ENCODE data around the gene HOXA4.

Gene HOXA4

GRCh38 chr7:27157702-27158431 lies 27.3 kb upstream of the HOXA4 start:
- FAIRE-seq, result no peak

- FAIRE-seq, result no peak
These were observed 26.6 kb upstream of the HOXA4 start for GRCh38 chr7:27156916-27157701.

GRCh38 chr7:27156508-27156898 lies 25.9 kb upstream of the HOXA4 start, which contains the start of gene HOXA7:
TSS of gene HOXA7 (minus strand) at chr7:27156675. CDS start at chr7:27156545, 130 bp downstream.
- FAIRE-seq, result no peak

- no peak for FAIRE-seq
These were observed 25.4 kb upstream of the HOXA4 start for GRCh38 chr7:27155816-27156507.

GRCh38 chr7:27154901-27155815 lies 24.6 kb upstream of the HOXA4 start:
- FAIRE-seq, result no peak

GRCh38 chr7:27154369-27154768 lies 23.8 kb upstream of the HOXA4 start:
- no peak for FAIRE-seq

- FAIRE-seq, result no peak
These were observed 23.0 kb upstream of the HOXA4 start for GRCh38 chr7:27153526-27153925.

GRCh38 chr7:27152816-27153442 lies 22.4 kb upstream of the HOXA4 start:
- no peak for FAIRE-seq

GRCh38 chr7:27151931-27152815 lies 21.6 kb upstream of the HOXA4 start, which contains the start of gene HOXA3:
TSS of gene HOXA3 (minus strand) at chr7:27152583. CDS start at chr7:27110640, 41,943 bp downstream.
- FAIRE-seq, result peak; percentile 92

- FAIRE-seq, result no peak
These were observed 20.9 kb upstream of the HOXA4 start for GRCh38 chr7:27151341-27151930.

- no peak for FAIRE-seq
These were observed 20.2 kb upstream of the HOXA4 start for GRCh38 chr7:27150568-27151340.

- FAIRE-seq, result no peak
These were observed 19.4 kb upstream of the HOXA4 start for GRCh38 chr7:27149842-27150567.

- FAIRE-seq, result no peak
These were observed 18.4 kb upstream of the HOXA4 start for GRCh38 chr7:27148756-27149641.

- FAIRE-seq, result no peak
These were observed 17.6 kb upstream of the HOXA4 start for GRCh38 chr7:27148031-27148755.

GRCh38 chr7:27147199-27148030 lies 16.9 kb upstream of the HOXA4 start, which contains the start of gene HOXA6:
TSS of gene HOXA6 (minus strand) at chr7:27147774. CDS start at chr7:27147749, 25 bp downstream.
- FAIRE-seq, result no peak

Measured in endometrium (tissue), 2 donors.